ENCODE results near the gene FSHR.

Gene FSHR

GRCh38 chr2:48982887-48983435, 171.4 kb downstream of the FSHR start:
- Histone ChIP-seq H3K4me3 (ENCODE audit: low read length) (no peak overlapping the region), H3K4me1 (ENCODE audit: insufficient read depth, low read length) (no peaks in the 10 kb centered on the region), H3K9ac (ENCODE audit: low read depth, low read length) (no peak overlapping the region), H3K27me3 (ENCODE audit: insufficient read depth, low read length) (no peaks in the 10 kb centered on the region), H3K9me3 (ENCODE audit: insufficient read depth, low read depth, low read length) (no peaks in the 10 kb centered on the region), H3K27ac (ENCODE audit: low read length) (no peak overlapping the region), H3K36me3 (ENCODE audit: insufficient read depth, low read depth, low read length) (no peaks in the 10 kb centered on the region)

GRCh38 chr2:48980846-48981245, 173.5 kb downstream of the FSHR start:
- H3K4me1 ChIP-seq (ENCODE audit: insufficient read depth, low read length), result no peaks in the 10 kb centered on the region
- H3K27me3 ChIP-seq (ENCODE audit: insufficient read depth, low read length), result no peaks in the 10 kb centered on the region
- H3K4me3 ChIP-seq (ENCODE audit: low read length), result no peak overlapping the region
- H3K27ac ChIP-seq (ENCODE audit: low read length), result no peak overlapping the region
- no peak overlapping the region for H3K9ac ChIP-seq (ENCODE audit: low read depth, low read length)
- no peaks in the 10 kb centered on the region for H3K9me3 ChIP-seq (ENCODE audit: insufficient read depth, low read depth, low read length)
- H3K36me3 ChIP-seq (ENCODE audit: insufficient read depth, low read depth, low read length), result no peaks in the 10 kb centered on the region

GRCh38 chr2:48979691-48980090, 174.6 kb downstream of the FSHR start:
- Histone ChIP-seq H3K4me1 (ENCODE audit: insufficient read depth, low read length) (no peaks in the 10 kb centered on the region), H3K27me3 (ENCODE audit: insufficient read depth, low read length) (no peaks in the 10 kb centered on the region)

GRCh38 chr2:48978131-48978530, 176.2 kb downstream of the FSHR start:
- Histone ChIP-seq H3K4me1 (ENCODE audit: insufficient read depth, low read length) (no peaks in the 10 kb centered on the region), H3K9me3 (ENCODE audit: insufficient read depth, low read depth, low read length) (no peaks in the 10 kb centered on the region), H3K4me3 (ENCODE audit: low read length) (no peak overlapping the region), H3K9ac (ENCODE audit: low read depth, low read length) (no peak overlapping the region), H3K27ac (ENCODE audit: low read length) (no peak overlapping the region), H3K36me3 (ENCODE audit: insufficient read depth, low read depth, low read length) (no peaks in the 10 kb centered on the region), H3K27me3 (ENCODE audit: insufficient read depth, low read length) (no peaks in the 10 kb centered on the region)

More at GRCh38 chr2:48979691-48980090, 174.6 kb downstream of the FSHR start:
- Histone ChIP-seq H3K9ac (ENCODE audit: low read depth, low read length) (no peak overlapping the region), H3K27ac (ENCODE audit: low read length) (no peak overlapping the region), H3K4me3 (ENCODE audit: low read length) (no peak overlapping the region), H3K36me3 (ENCODE audit: insufficient read depth, low read depth, low read length) (no peaks in the 10 kb centered on the region), H3K9me3 (ENCODE audit: insufficient read depth, low read depth, low read length) (no peaks in the 10 kb centered on the region)

- H3K36me3 ChIP-seq (ENCODE audit: insufficient read depth, low read depth, low read length), result no peaks in the 10 kb centered on the region
- no peak overlapping the region for H3K9ac ChIP-seq (ENCODE audit: low read depth, low read length)
- no peaks in the 10 kb centered on the region for H3K27me3 ChIP-seq (ENCODE audit: insufficient read depth, low read length)
- no peaks in the 10 kb centered on the region for H3K4me1 ChIP-seq (ENCODE audit: insufficient read depth, low read length)
- no peaks in the 10 kb centered on the region for H3K9me3 ChIP-seq (ENCODE audit: insufficient read depth, low read depth, low read length)
- H3K4me3 ChIP-seq (ENCODE audit: low read length), result no peak overlapping the region
- H3K27ac ChIP-seq (ENCODE audit: low read length), result no peak overlapping the region
Observed at GRCh38 chr2:48971801-48972200, 182.5 kb downstream of the FSHR start.

GRCh38 chr2:48968011-48968410, 186.3 kb downstream of the FSHR start:
- H3K9ac ChIP-seq (ENCODE audit: low read depth, low read length), result no peak overlapping the region
- no peak overlapping the region for H3K4me3 ChIP-seq (ENCODE audit: low read length)
- no peaks in the 10 kb centered on the region for H3K9me3 ChIP-seq (ENCODE audit: insufficient read depth, low read depth, low read length)
- no peaks in the 10 kb centered on the region for H3K4me1 ChIP-seq (ENCODE audit: insufficient read depth, low read length)
- H3K27ac ChIP-seq (ENCODE audit: low read length), result no peak overlapping the region
- H3K27me3 ChIP-seq (ENCODE audit: insufficient read depth, low read length), result no peaks in the 10 kb centered on the region
- H3K36me3 ChIP-seq (ENCODE audit: insufficient read depth, low read depth, low read length), result no peaks in the 10 kb centered on the region

- H3K9me3 ChIP-seq (ENCODE audit: insufficient read depth, low read depth, low read length), result no peaks in the 10 kb centered on the region
- H3K27me3 ChIP-seq (ENCODE audit: insufficient read depth, low read length), result no peaks in the 10 kb centered on the region
- H3K4me3 ChIP-seq (ENCODE audit: low read length), result no peak overlapping the region
- H3K27ac ChIP-seq (ENCODE audit: low read length), result no peak overlapping the region
- H3K9ac ChIP-seq (ENCODE audit: low read depth, low read length), result no peak overlapping the region
- H3K36me3 ChIP-seq (ENCODE audit: insufficient read depth, low read depth, low read length), result no peaks in the 10 kb centered on the region
- H3K4me1 ChIP-seq (ENCODE audit: insufficient read depth, low read length), result no peaks in the 10 kb centered on the region
Observed at GRCh38 chr2:48965204-48965603, 189.1 kb downstream of the FSHR start.

GRCh38 chr2:48961009-48961408, 193.3 kb downstream of the FSHR start:
- Histone ChIP-seq H3K27ac (ENCODE audit: low read length) (no peak overlapping the region), H3K4me3 (ENCODE audit: low read length) (no peak overlapping the region), H3K27me3 (ENCODE audit: insufficient read depth, low read length) (no peaks in the 10 kb centered on the region), H3K9ac (ENCODE audit: low read depth, low read length) (no peak overlapping the region), H3K4me1 (ENCODE audit: insufficient read depth, low read length) (no peaks in the 10 kb centered on the region), H3K36me3 (ENCODE audit: insufficient read depth, low read depth, low read length) (no peaks in the 10 kb centered on the region), H3K9me3 (ENCODE audit: insufficient read depth, low read depth, low read length) (no peaks in the 10 kb centered on the region)

GRCh38 chr2:48954935-48955334, 199.4 kb downstream of the FSHR start:
- no peak overlapping the region for H3K4me3 ChIP-seq (ENCODE audit: low read length)
- H3K27me3 ChIP-seq (ENCODE audit: insufficient read depth, low read length), result no peaks in the 10 kb centered on the region
- H3K36me3 ChIP-seq (ENCODE audit: insufficient read depth, low read depth, low read length), result no peaks in the 10 kb centered on the region
- H3K27ac ChIP-seq (ENCODE audit: low read length), result no peak overlapping the region
- no peaks in the 10 kb centered on the region for H3K4me1 ChIP-seq (ENCODE audit: insufficient read depth, low read length)
- no peak overlapping the region for H3K9ac ChIP-seq (ENCODE audit: low read depth, low read length)
- H3K9me3 ChIP-seq (ENCODE audit: insufficient read depth, low read depth, low read length), result no peaks in the 10 kb centered on the region

- Histone ChIP-seq H3K27ac (ENCODE audit: low read length) (no peak overlapping the region), H3K9me3 (ENCODE audit: insufficient read depth, low read depth, low read length) (no peaks in the 10 kb centered on the region), H3K9ac (ENCODE audit: low read depth, low read length) (no peak overlapping the region), H3K4me3 (ENCODE audit: low read length) (no peak overlapping the region), H3K4me1 (ENCODE audit: insufficient read depth, low read length) (no peaks in the 10 kb centered on the region), H3K36me3 (ENCODE audit: insufficient read depth, low read depth, low read length) (no peaks in the 10 kb centered on the region), H3K27me3 (ENCODE audit: insufficient read depth, low read length) (no peaks in the 10 kb centered on the region)
Observed at GRCh38 chr2:48954311-48954710, 200.0 kb downstream of the FSHR start.

- no peaks in the 10 kb centered on the region for H3K9me3 ChIP-seq (ENCODE audit: insufficient read depth, low read depth, low read length)
- no peak overlapping the region for H3K9ac ChIP-seq (ENCODE audit: low read depth, low read length)
- H3K36me3 ChIP-seq (ENCODE audit: insufficient read depth, low read depth, low read length), result no peaks in the 10 kb centered on the region
- H3K27me3 ChIP-seq (ENCODE audit: insufficient read depth, low read length), result no peaks in the 10 kb centered on the region
- no peak overlapping the region for H3K27ac ChIP-seq (ENCODE audit: low read length)
- H3K4me3 ChIP-seq (ENCODE audit: low read length), result no peak overlapping the region
- H3K4me1 ChIP-seq (ENCODE audit: insufficient read depth, low read length), result no peaks in the 10 kb centered on the region
Observed at GRCh38 chr2:48952614-48953013, 201.7 kb downstream of the FSHR start.

- no peaks in the 10 kb centered on the region for H3K4me1 ChIP-seq (ENCODE audit: insufficient read depth, low read length)
- no peaks in the 10 kb centered on the region for H3K36me3 ChIP-seq (ENCODE audit: insufficient read depth, low read depth, low read length)
- H3K27ac ChIP-seq (ENCODE audit: low read length), result no peak overlapping the region
- no peak overlapping the region for H3K4me3 ChIP-seq (ENCODE audit: low read length)
- H3K9ac ChIP-seq (ENCODE audit: low read depth, low read length), result no peak overlapping the region
- no peaks in the 10 kb centered on the region for H3K9me3 ChIP-seq (ENCODE audit: insufficient read depth, low read depth, low read length)
- no peaks in the 10 kb centered on the region for H3K27me3 ChIP-seq (ENCODE audit: insufficient read depth, low read length)
Observed at GRCh38 chr2:48952143-48952542, 202.2 kb downstream of the FSHR start.
